HepG2 (cell line): Measurements from ENCODE around the gene SHANK3. TPM values are rescaled to one million over a fixed set of nuclear protein-coding genes. Genes with fewer than 3 reads are reported as not detected.

ENCODE experiments used
- CCAR2 ChIP-seq: fragments of 200-400 bp; formaldehyde crosslinking; optimal IDR thresholded peaks from 2 replicates; pipeline ENCODE3; 2018; ENCODE audit warnings: low read depth, mild to moderate bottlenecking, low read length, moderate library complexity
- DR1 ChIP-seq: sonication (generic); formaldehyde crosslinking; IDR thresholded peaks from 2 replicates; pipeline ENCODE4 v1.8.0; 2021; ENCODE audit warnings: mild to moderate bottlenecking, missing genetic modification reagents, inconsistent platforms
- ETV6 ChIP-seq: sonication (generic); formaldehyde crosslinking; conservative IDR thresholded peaks from 2 replicates; pipeline ENCODE4 v1.4.0; 2020; ENCODE audit warnings: missing genetic modification reagents
- FOXO1 ChIP-seq: sonication (generic); formaldehyde crosslinking; IDR thresholded peaks from 2 replicates; pipeline ENCODE4 v1.4.0; 2020; ENCODE audit warnings: missing genetic modification reagents
- GPN1 ChIP-seq: sonication (generic); formaldehyde crosslinking; IDR thresholded peaks from 2 replicates; pipeline ENCODE4 v1.5.1; 2020; ENCODE audit warnings: missing genetic modification reagents, borderline replicate concordance
- MTF2 ChIP-seq: sonication (generic); formaldehyde crosslinking; IDR thresholded peaks from 2 replicates; pipeline ENCODE4 v1.5.0; 2020; ENCODE audit warnings: missing genetic modification reagents, borderline replicate concordance
- SSRP1 ChIP-seq: IDR thresholded peaks from 2 replicates; pipeline ENCODE4 v1.6.1; 2016; ENCODE audit warnings: control low read depth
- TARDBP ChIP-seq: sonication (generic); formaldehyde crosslinking; IDR thresholded peaks from 2 replicates; pipeline ENCODE4 v1.8.0; 2022; ENCODE audit warnings: mild to moderate bottlenecking, missing genetic modification reagents
- TRIM24 ChIP-seq: sonication (generic); formaldehyde crosslinking; IDR thresholded peaks from 2 replicates; pipeline ENCODE4 v1.8.0; 2022; ENCODE audit warnings: mild to moderate bottlenecking, missing genetic modification reagents
- ZFP37 ChIP-seq: sonication (generic); formaldehyde crosslinking; IDR thresholded peaks from 2 replicates; pipeline ENCODE4 v1.4.0; 2020; ENCODE audit warnings: missing genetic modification reagents, borderline replicate concordance
- ZNF24 ChIP-seq: fragments of 450-650 bp; IDR thresholded peaks from 2 replicates; pipeline ENCODE4 v1.6.1; 2017; ENCODE audit warnings: antibody characterized with exemption, mild to moderate bottlenecking
- ZNF256 ChIP-seq: sonication (generic); formaldehyde crosslinking; conservative IDR thresholded peaks from 2 replicates; pipeline ENCODE4 v1.4.0; 2020; ENCODE audit warnings: missing genetic modification reagents
- ZNF275 ChIP-seq: sonication (generic); formaldehyde crosslinking; IDR thresholded peaks from 2 replicates; pipeline ENCODE4 v1.8.0; 2022; ENCODE audit warnings: missing genetic modification reagents, mild to moderate bottlenecking, inconsistent platforms, borderline replicate concordance
- ZNF558 ChIP-seq: sonication (generic); formaldehyde crosslinking; IDR thresholded peaks from 2 replicates; pipeline ENCODE4 v1.9.0; 2022; ENCODE audit warnings: mild to moderate bottlenecking, missing genetic modification reagents, borderline replicate concordance
- ZNF704 ChIP-seq: sonication (generic); formaldehyde crosslinking; IDR thresholded peaks from 2 replicates; pipeline ENCODE4 v1.8.1; 2023; ENCODE audit warnings: mild to moderate bottlenecking, inconsistent platforms, moderate library complexity, missing genetic modification reagents, borderline replicate concordance
- polyA plus RNA-seq, 8 experiments: library from polyadenylated mRNA; depleted of rRNA in 3 of 8; stranded (reverse) in 7 of 8; unstranded in 1 of 8; fragments of >200 nt; fragmentation: Illumina TruSeq in 4 of 8; extraction: Trizol in 4 of 8; gene quantifications; 2 replicates each; pipeline versions ENCODE4 v1.2.1 to v1.2.3, GENCODE V29; 2011 to 2016; ENCODE audit warnings: low read depth in 4 of 8, missing spikeins in 1 of 8, mixed read lengths in 1 of 8; ENCODE audit not compliant: insufficient read depth in 1 of 8
- total RNA-seq, 5 experiments: library from RNA; depleted of rRNA; stranded (reverse); fragments of >200 nt; fragmentation: Illumina TruSeq; extraction: Trizol; gene quantifications; 2 replicates each; pipeline ENCODE4 v1.2.3, GENCODE V29; 2016; ENCODE audit warnings: low read depth in 1 of 5
- TF ChIP-seq, protein P1 (sequence below): sonication (generic); formaldehyde crosslinking; IDR thresholded peaks from 2 replicates; pipeline ENCODE4 v1.5.1; 2020; ENCODE audit warnings: missing genetic modification reagents, mild to moderate bottlenecking, borderline replicate concordance
- TF ChIP-seq, protein P2 (sequence below): sonication (generic); formaldehyde crosslinking; IDR thresholded peaks from 2 replicates; pipeline ENCODE4 v1.5.0; 2020; ENCODE audit warnings: missing genetic modification reagents, mild to moderate bottlenecking, borderline replicate concordance
- TF ChIP-seq, protein P3 (sequence below): sonication (generic); formaldehyde crosslinking; IDR thresholded peaks from 2 replicates; pipeline ENCODE4 v1.5.0; 2020; ENCODE audit warnings: mild to moderate bottlenecking, missing genetic modification reagents
- TF ChIP-seq, protein P4 (sequence below): sonication (generic); formaldehyde crosslinking; conservative IDR thresholded peaks from 2 replicates; pipeline ENCODE4 v1.8.1; 2023; ENCODE audit warnings: missing genetic modification reagents

The SHANK3 gene
- total and polyA plus RNA-seq, 2 of the 13 experiments (the other 11 are each of a cell fraction or from before 2014, with no cell fraction given) = 2.9 to 4.6 TPM

DNA sequence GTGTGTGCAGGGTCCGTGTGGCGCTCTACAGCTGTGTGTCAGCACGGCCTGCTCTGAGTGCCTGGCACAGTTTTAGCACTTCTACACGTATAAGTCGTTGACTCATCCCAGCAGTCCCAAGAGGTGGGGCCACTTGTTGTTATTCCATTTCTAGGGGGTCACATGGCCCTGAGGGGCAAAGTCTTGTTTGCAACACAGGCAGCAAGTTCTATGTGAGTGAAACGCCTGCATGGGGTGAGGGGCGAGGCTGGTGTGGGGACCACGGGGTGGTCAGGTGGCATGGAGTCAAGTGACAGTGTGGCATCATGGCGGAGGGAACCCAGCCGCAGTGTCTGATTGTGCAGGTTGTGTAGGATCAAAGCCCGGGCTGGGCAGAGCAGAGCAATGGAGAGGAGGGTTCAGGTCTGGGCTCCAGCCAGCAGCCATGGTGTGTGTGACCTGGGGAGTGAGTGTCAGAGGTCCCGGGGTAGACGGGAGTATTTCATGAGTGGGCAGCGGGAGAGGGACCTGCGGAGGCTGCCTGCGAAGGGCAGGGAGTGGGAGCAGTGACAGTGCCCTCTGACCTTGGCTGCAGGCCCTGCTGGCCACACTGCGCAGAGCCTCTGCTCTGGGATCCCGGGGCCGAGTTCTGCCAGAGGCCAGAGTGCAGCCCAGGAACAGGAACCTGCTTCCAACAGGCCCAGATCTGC, 27.9 kb downstream of the SHANK3 start (continued):
- TF ChIP-seq DR1 (CRISPR knock-in tag) = peak; percentile 59; the same call in 1 of the 2 replicates
- no peak for TF ChIP-seq TARDBP (CRISPR knock-in tag)
- no peak for TF ChIP-seq ZNF24
- TF ChIP-seq, protein P1, sequence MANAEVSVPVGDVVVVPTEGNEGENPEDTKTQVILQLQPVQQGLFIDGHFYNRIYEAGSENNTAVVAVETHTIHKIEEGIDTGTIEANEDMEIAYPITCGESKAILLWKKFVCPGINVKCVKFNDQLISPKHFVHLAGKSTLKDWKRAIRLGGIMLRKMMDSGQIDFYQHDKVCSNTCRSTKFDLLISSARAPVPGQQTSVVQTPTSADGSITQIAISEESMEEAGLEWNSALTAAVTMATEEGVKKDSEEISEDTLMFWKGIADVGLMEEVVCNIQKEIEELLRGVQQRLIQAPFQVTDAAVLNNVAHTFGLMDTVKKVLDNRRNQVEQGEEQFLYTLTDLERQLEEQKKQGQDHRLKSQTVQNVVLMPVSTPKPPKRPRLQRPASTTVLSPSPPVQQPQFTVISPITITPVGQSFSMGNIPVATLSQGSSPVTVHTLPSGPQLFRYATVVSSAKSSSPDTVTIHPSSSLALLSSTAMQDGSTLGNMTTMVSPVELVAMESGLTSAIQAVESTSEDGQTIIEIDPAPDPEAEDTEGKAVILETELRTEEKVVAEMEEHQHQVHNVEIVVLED (CRISPR knock-in tag) = peak; percentile 50; the same call in 1 of the 2 replicates
- TF ChIP-seq MTF2 = no peak; the same call in 1 of the 2 replicates
- no peak for TF ChIP-seq ETV6
- TF ChIP-seq ZNF558 = 0 out of 2 replicates have a peak, but pooled peaks have one; percentile 33
- TF ChIP-seq ZFP37 (CRISPR knock-in tag) = no peak
- no peak for TF ChIP-seq GPN1
- no peak for TF ChIP-seq ZNF704 (CRISPR knock-in tag)
- peak; percentile 64 for TF ChIP-seq TRIM24
- TF ChIP-seq, protein P2, sequence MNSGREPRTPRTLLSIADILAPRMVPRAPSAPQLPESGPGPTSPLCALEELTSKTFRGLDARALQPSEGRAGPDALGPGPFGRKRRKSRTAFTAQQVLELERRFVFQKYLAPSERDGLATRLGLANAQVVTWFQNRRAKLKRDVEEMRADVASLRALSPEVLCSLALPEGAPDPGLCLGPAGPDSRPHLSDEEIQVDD (CRISPR knock-in tag) = no peak
- no peak for TF ChIP-seq CCAR2
- no peak for TF ChIP-seq SSRP1 (CRISPR knock-in tag)
- peak; percentile 96 for TF ChIP-seq FOXO1 (CRISPR knock-in tag)
- TF ChIP-seq, protein P3, sequence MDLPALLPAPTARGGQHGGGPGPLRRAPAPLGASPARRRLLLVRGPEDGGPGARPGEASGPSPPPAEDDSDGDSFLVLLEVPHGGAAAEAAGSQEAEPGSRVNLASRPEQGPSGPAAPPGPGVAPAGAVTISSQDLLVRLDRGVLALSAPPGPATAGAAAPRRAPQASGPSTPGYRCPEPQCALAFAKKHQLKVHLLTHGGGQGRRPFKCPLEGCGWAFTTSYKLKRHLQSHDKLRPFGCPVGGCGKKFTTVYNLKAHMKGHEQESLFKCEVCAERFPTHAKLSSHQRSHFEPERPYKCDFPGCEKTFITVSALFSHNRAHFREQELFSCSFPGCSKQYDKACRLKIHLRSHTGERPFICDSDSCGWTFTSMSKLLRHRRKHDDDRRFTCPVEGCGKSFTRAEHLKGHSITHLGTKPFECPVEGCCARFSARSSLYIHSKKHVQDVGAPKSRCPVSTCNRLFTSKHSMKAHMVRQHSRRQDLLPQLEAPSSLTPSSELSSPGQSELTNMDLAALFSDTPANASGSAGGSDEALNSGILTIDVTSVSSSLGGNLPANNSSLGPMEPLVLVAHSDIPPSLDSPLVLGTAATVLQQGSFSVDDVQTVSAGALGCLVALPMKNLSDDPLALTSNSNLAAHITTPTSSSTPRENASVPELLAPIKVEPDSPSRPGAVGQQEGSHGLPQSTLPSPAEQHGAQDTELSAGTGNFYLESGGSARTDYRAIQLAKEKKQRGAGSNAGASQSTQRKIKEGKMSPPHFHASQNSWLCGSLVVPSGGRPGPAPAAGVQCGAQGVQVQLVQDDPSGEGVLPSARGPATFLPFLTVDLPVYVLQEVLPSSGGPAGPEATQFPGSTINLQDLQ = no peak
- TF ChIP-seq ZNF275 (CRISPR knock-in tag) = peak; percentile 73
- TF ChIP-seq ZNF256 = no peak; the same call in 1 of the 2 replicates
- TF ChIP-seq, protein P4, sequence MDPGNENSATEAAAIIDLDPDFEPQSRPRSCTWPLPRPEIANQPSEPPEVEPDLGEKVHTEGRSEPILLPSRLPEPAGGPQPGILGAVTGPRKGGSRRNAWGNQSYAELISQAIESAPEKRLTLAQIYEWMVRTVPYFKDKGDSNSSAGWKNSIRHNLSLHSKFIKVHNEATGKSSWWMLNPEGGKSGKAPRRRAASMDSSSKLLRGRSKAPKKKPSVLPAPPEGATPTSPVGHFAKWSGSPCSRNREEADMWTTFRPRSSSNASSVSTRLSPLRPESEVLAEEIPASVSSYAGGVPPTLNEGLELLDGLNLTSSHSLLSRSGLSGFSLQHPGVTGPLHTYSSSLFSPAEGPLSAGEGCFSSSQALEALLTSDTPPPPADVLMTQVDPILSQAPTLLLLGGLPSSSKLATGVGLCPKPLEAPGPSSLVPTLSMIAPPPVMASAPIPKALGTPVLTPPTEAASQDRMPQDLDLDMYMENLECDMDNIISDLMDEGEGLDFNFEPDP = no peak
